ENCODE data around the gene TRMT10B.

DNA sequence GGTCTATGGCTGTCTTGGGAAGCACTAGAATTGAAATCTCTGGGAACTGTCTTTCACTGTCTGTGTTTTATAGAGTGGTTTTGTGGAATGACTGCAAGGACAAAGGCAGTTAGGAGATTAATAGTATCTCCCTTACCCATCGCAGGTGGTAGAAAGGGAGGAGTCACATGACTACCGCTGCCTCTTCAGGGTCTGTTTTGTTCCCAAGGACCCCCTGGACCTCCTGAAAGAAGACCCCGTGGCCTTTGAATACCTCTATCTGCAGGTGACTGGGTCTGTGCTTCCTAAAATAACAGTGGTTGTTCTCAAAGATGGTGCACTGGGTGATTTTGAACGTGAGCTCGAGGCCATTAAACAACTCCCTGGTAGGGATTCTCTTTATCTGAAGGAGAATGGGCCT, 22.8 kb upstream of the TRMT10B start:
- TF ChIP-seq, protein P1, sequence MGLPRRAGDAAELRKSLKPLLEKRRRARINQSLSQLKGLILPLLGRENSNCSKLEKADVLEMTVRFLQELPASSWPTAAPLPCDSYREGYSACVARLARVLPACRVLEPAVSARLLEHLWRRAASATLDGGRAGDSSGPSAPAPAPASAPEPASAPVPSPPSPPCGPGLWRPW (IDR thresholded peaks at IDR 0.05): no peak
- TF ChIP-seq MAFK (IDR thresholded peaks at IDR 0.05; ENCODE audit: partially characterized antibody) (no peak), SMC3 (IDR thresholded peaks at IDR 0.05) (no peak), CEBPB (IDR thresholded peaks at IDR 0.05) (no peak), POLR2A (IDR thresholded peaks at IDR 0.05; ENCODE audit: low read length) (no peak), NFE2L2 (conservative IDR thresholded peaks at IDR 0.05; ENCODE audit: low read length) (no peak), POLR2AphosphoS2 (conservative IDR thresholded peaks at IDR 0.05; ENCODE audit: low read length) (no peak), FOXS1 (CRISPR knock-in tag; IDR thresholded peaks at IDR 0.05) (no peak), CHD2 (IDR thresholded peaks at IDR 0.05; ENCODE audit: low read length, partially characterized antibody) (no peak)
- TF ChIP-seq, protein P2, sequence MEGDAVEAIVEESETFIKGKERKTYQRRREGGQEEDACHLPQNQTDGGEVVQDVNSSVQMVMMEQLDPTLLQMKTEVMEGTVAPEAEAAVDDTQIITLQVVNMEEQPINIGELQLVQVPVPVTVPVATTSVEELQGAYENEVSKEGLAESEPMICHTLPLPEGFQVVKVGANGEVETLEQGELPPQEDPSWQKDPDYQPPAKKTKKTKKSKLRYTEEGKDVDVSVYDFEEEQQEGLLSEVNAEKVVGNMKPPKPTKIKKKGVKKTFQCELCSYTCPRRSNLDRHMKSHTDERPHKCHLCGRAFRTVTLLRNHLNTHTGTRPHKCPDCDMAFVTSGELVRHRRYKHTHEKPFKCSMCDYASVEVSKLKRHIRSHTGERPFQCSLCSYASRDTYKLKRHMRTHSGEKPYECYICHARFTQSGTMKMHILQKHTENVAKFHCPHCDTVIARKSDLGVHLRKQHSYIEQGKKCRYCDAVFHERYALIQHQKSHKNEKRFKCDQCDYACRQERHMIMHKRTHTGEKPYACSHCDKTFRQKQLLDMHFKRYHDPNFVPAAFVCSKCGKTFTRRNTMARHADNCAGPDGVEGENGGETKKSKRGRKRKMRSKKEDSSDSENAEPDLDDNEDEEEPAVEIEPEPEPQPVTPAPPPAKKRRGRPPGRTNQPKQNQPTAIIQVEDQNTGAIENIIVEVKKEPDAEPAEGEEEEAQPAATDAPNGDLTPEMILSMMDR (IDR thresholded peaks at IDR 0.05): no peak
- TF ChIP-seq, protein P3, sequence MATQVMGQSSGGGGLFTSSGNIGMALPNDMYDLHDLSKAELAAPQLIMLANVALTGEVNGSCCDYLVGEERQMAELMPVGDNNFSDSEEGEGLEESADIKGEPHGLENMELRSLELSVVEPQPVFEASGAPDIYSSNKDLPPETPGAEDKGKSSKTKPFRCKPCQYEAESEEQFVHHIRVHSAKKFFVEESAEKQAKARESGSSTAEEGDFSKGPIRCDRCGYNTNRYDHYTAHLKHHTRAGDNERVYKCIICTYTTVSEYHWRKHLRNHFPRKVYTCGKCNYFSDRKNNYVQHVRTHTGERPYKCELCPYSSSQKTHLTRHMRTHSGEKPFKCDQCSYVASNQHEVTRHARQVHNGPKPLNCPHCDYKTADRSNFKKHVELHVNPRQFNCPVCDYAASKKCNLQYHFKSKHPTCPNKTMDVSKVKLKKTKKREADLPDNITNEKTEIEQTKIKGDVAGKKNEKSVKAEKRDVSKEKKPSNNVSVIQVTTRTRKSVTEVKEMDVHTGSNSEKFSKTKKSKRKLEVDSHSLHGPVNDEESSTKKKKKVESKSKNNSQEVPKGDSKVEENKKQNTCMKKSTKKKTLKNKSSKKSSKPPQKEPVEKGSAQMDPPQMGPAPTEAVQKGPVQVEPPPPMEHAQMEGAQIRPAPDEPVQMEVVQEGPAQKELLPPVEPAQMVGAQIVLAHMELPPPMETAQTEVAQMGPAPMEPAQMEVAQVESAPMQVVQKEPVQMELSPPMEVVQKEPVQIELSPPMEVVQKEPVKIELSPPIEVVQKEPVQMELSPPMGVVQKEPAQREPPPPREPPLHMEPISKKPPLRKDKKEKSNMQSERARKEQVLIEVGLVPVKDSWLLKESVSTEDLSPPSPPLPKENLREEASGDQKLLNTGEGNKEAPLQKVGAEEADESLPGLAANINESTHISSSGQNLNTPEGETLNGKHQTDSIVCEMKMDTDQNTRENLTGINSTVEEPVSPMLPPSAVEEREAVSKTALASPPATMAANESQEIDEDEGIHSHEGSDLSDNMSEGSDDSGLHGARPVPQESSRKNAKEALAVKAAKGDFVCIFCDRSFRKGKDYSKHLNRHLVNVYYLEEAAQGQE (IDR thresholded peaks at IDR 0.05): no peak
- TF ChIP-seq, protein P4, sequence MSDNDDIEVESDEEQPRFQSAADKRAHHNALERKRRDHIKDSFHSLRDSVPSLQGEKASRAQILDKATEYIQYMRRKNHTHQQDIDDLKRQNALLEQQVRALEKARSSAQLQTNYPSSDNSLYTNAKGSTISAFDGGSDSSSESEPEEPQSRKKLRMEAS (IDR thresholded peaks at IDR 0.05): no peak
- TF ChIP-seq, protein P5, sequence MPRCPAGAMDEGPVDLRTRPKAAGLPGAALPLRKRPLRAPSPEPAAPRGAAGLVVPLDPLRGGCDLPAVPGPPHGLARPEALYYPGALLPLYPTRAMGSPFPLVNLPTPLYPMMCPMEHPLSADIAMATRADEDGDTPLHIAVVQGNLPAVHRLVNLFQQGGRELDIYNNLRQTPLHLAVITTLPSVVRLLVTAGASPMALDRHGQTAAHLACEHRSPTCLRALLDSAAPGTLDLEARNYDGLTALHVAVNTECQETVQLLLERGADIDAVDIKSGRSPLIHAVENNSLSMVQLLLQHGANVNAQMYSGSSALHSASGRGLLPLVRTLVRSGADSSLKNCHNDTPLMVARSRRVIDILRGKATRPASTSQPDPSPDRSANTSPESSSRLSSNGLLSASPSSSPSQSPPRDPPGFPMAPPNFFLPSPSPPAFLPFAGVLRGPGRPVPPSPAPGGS (IDR thresholded peaks at IDR 0.05): no peak

Data from A549 (cell line).